ENCODE results near the gene CDK6.

DNA sequence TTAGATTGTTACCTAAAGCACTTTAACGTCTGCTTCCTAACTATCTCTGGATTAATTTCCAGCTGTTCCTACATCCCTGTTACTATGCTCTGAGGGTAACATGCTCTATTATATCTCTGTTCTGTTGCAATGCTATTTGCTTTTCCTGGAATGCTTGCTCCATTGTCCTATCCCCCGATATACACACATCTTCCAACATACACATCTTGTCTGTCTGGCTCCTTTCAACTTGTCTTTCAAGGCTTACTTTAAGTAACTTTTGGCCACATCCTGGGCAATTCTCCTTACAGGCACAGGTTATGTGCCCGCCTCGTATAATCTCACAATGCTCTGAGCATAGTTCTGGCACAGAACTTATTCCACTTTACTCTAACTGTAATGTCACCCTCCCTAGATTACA is 96.2 kb downstream of the CDK6 start:
- TF ChIP-seq, protein P1, sequence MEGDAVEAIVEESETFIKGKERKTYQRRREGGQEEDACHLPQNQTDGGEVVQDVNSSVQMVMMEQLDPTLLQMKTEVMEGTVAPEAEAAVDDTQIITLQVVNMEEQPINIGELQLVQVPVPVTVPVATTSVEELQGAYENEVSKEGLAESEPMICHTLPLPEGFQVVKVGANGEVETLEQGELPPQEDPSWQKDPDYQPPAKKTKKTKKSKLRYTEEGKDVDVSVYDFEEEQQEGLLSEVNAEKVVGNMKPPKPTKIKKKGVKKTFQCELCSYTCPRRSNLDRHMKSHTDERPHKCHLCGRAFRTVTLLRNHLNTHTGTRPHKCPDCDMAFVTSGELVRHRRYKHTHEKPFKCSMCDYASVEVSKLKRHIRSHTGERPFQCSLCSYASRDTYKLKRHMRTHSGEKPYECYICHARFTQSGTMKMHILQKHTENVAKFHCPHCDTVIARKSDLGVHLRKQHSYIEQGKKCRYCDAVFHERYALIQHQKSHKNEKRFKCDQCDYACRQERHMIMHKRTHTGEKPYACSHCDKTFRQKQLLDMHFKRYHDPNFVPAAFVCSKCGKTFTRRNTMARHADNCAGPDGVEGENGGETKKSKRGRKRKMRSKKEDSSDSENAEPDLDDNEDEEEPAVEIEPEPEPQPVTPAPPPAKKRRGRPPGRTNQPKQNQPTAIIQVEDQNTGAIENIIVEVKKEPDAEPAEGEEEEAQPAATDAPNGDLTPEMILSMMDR (conservative IDR thresholded peaks at IDR 0.05; ENCODE audit: low read depth, low read length), result no peak
- TF ChIP-seq EZH2 (IDR thresholded peaks at IDR 0.05; ENCODE audit: low read length, unreplicated experiment), result no peak
- TF ChIP-seq EZH2phosphoT487 (IDR thresholded peaks at IDR 0.05; ENCODE audit: borderline replicate concordance, low read length), result no peak
